Right lung (tissue), 5 donors: ENCODE results near the gene BTLA. TPM values are rescaled to one million over a fixed set of nuclear protein-coding genes. Genes with fewer than 3 reads are reported as not detected.
"Not testable (repeated sequence)": the region's sequence is repeated elsewhere in the genome, so short reads cannot be mapped to it uniquely, and the experiment has no call there.

Experiments
- DNase-seq, 2 donors: peaks; one replicate each; pipeline ENCODE4 v3.0.0-alpha.2; 2013
- polyA plus RNA-seq, 5 donors: library from polyadenylated mRNA; unstranded; fragments of 120-200 nt; gene quantifications; one replicate each; pipeline versions ENCODE4 v1.2.1 to v1.2.3, GENCODE V29; 2013; ENCODE audit warnings: inconsistent platforms in 1 of 5, low replicate concordance in 1 of 5; ENCODE audit not compliant: insufficient read length in 5 of 5, insufficient read depth in 1 of 5

The BTLA gene
- polyA plus RNA-seq, 5 donors, result 0.31 to 0.81 (median 0.45) TPM

DNA sequence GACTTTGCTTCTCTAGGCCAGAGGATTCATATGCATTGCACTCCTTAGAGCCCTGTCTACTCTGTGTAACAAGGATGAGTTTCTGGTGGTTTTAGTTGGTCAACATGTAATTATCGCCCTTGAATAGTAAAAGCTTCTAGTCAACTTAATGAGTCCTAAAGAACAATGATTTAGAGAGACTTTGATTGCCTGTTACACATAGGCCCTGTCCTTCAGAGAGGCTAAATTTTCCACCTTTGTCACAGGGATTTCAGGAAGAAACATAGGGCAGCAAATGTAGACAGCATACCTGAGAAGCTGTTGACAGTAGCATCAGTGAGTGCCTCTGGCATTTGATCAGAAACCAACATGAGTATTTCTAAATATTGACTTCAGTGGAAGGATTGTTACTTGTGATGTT, 7.1 kb downstream of the BTLA start:
- DNase-seq, result no peak

- no peak for DNase-seq
Measured at GRCh38 chr3:112491373-112491772, 7.9 kb downstream of the BTLA start.

DNA sequence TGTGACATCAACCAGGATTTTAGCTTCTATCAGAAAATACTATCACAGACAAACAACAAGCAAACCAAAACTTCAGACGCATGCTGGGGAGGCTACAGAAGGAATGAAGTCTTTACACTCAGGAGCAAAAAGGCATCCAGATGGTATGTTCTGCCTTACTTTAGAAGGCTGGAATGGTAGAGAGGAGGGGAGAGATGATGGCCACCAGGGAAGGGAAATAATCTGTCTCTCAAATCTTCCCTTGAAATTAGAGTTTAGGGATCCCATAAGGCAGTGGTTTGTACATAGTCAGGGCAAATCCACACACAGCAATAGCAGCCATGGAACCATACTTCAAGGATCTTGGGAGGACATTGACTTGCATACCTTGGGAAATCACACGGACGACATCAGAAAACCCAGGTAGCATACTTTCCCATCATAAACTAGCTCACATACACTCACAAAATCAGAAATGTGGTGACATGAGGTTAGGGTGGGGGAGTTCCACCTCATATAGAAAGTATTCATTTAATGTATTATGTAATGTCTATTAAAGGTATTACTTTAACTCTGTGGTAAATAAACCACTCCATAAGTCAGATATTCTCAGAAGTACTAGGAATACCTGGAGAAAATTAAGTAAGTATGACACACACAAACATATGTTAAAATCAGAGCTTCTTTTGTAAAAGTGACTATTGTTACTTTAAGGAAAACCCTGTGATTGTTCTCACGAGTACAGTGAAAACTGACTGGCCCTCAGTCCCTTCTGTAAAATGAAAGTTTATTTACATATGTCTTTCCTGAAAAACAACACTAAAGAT, 9.4 kb downstream of the BTLA start:
- DNase-seq, result no peak

DNA sequence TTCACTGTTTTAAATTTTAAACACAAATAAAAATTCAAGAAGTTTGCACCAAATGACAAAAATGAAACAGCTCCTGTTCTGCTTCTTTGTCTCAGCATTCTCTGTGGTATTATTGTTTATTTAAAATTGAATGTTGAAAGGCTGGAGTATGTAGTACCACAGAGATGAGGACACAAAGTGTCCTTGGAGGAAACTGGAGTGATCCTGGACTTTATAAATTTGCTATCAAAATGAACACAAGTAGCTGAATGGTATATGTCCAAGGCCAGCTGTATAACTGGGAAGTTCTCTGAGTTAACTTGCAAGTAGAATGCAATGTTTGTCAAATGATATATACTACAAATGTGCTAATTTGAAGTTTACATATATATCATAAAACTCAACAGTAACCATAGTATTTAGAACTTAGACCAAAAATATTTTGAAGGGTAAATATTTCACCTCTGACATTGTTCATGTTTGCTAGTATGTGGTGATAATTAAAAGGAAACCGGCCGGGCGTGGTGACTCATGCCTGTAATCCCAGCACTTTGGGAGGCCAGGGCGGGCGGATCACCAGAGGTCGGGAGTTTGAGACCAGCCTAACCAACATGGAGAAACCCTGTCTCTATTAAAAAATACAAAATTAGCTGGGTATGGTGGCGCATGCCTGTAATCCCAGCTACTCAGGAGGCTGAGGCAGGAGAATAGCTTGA, 12.3 kb downstream of the BTLA start:
- no peak for DNase-seq

GRCh38 chr3:112484352-112484751, 14.9 kb downstream of the BTLA start:
- no peak for DNase-seq

DNA sequence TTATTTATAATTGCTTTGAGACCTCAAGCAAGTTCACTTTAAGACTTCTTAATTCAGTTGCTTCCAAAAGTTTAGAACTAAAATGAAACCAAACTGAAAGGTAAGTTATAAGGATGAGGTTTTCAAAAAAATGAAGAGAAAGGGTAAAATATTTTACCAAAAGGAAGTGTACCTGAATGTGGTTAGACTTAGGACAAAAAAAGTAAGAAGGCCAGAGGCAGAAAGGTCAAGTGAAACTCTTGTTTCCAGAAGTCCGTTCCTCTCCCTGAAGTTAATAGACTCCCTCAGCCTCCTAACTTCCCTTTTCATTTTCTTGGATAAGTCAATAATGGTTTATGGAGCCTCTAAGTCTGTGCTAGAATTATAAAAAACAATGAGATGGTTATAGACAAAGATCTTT, 16.6 kb downstream of the BTLA start:
- no peak for DNase-seq

GRCh38 chr3:112481302-112481721, 18.0 kb downstream of the BTLA start:
- no peak for DNase-seq

DNA sequence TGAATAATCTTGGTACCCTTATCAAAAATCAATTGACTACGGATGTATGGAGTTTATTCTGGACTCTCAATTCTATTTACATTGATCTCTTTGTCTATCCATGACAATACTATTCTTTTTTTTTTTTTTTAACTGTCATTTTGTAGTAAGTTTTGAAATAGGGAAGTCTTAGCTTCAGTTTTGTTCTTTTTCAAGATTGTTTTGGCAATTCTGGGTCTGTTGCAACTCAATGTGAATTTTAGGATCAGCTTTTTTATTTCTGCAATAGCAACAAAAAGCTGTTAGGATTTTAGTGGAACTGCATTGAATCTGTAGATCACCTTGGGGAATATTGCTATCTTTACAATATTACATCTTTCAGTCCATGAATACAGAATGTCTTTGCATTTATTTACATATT, 21.4 kb downstream of the BTLA start:
- DNase-seq, result no peak

DNA sequence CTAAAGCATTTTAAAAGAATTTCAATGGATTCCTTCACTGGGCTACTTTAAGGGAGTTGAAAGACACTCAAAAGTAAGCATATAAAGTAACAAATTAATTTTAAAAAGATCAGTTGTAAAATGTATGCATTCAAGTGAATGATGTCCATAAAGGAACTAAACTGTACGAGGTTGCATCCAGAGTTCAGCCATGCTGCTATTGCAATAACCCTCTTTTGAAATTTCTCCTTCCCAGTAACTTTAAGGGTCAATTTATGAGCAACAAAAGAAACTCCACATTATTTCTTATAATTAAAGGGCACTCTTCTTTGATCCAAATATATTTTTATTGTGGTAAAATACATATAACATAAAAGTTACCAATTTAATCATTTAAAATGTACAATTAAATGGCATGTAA, 22.9 kb downstream of the BTLA start:
- no peak for DNase-seq

GRCh38 chr3:112474796-112475195, 24.5 kb downstream of the BTLA start:
- no peak for DNase-seq

DNA sequence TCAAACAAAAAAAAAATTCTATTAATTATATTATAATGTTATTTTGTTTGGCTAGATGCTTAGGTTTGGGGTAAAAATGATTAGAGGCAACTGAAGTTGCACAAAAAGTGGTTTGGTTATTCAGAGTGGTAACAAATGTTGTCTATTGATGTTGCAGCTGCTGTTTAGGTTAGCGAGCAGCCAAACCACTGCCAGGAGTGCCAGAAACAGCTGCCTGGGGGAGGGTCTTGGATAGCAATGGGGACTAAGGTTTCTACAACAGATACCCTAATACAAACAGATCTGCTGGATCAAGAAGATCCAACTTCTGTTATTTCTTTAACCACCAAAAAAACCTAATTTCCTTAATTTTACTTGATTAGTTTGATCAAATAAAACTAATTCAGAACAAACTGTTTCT, 26.6 kb downstream of the BTLA start:
- no peak for DNase-seq

DNA sequence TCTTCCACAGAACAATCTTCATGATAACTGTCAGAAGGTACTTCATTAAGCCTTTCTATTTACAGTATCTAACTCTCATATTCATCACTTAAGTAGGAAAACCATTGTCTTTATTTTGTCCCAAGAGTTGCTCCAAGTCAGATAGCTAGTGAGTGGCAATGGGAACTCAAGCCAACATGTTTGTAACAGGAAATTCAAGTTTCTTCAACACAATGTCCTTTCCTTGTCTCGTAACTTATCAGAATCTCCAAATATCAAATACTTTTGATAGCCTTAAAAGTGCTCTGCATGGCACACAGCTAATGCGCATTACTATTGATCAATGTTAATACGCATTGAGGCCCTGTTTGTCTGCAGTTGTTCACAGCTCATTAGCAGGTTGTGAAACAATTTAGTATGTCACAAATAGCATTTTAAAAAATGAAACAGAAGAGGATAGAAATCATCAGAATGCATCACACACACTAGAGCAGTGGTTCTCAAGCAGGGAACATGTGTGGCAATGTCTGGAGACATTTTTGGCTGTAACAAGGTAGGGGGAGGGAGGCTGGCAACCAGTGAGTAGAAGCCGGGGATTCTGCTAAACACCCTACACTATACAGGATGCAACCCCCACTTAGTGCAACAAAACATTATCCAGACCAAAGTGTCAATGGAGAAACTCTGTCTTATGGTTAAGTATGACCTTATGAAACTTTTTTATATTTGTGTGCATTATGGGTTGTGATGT, 27.5 kb downstream of the BTLA start:
- peak; percentile 15 to 35 for DNase-seq

GRCh38 chr3:112470788-112471187, 28.5 kb downstream of the BTLA start:
- no peak for DNase-seq

DNA sequence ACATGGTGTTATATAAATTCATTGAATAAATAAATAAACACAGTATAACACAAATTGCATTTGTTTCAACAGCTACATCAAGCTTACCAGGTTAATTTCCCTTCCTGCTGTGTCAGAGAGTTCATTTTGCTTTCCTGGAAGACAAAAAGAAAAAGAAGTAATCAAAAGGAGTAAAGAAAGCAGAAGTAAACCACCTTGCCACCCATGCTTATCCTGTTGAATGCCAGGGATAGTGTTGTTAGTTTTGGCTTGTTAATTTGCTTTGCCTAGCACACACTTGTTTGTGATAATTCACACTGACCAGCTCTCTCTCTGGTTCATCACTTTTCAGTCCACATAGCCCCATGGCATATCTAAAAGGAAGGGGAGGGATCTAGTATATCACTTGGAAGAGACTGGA, 29.6 kb downstream of the BTLA start:
- no peak for DNase-seq

DNA sequence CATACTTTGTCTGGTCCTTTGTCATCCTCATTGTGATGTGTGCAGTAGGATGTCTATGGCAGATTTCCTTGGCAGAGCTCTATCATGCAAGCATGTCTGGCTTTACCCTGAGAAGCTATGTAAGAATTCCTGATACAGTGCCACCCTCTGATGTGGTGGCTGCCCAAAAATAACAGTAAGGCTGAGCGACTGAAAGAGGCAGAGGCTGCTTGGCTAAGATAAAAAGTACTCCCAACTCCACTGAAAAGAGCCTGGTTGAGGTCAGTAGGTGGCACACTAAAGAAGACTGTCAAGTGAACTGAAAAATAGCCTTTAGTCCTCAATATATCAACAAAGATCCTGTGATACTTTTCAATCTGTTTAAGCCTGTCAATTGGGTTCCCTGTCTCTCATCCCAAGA, 31.7 kb downstream of the BTLA start:
- DNase-seq, result no peak

DNA sequence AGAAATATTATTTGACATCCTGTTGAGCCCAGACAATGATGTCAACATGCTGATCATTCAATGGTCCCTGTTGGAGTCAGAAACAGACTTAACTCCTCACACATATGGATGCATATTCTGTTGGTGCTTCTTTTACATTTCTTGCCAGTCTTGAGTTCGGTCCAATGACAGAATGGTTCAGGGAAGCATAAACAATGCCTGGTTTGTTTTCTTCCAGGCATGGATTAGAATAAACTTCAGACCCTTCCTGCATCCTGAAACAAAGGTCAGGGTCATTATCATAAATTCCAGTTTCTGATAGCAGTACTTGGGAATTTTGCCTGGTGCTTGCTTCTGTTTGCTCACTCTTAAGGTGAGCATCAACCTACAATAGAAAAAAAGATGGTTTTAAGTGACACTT, 33.3 kb downstream of the BTLA start:
- DNase-seq, result no peak

GRCh38 chr3:112464264-112464663, 35.0 kb downstream of the BTLA start:
- DNase-seq, result no peak

DNA sequence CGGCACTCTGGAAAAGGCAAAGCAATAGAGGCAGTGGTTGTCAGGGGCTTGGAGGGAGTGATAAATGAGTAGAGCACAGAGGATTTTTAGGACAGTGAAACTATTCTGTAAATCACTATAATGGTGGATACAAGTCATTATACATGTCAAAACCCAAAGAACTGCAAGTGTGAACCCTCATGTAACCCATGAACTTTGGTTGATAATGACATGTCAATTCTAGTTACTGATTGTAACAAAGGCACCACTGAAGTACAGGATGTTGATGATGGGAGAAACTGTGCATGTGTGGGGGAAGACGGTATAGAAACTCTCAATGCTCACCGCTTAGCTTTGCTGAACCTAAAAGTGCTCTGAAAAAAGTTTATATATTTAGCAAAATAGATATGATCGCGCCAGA, 36.0 kb downstream of the BTLA start:
- no peak for DNase-seq

DNA sequence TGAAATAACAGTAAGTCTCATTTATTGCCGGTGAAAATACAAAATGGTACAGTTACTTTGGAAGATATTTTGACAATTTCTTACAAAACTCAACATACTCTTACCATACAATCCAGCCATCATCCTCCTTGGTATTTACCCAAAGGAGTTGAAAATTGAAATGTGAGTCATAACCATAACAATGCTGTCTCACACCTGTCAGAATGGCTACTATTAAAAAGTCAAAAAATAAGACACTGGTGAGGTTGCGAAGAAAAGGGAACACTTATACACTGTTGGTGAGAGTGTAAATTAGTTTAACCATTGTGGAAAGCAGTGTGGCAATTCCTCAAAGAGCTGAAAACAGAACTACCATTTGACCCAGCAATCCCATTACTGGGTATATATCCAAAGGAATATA, 37.5 kb downstream of the BTLA start:
- not testable (repeated sequence) for DNase-seq

DNA sequence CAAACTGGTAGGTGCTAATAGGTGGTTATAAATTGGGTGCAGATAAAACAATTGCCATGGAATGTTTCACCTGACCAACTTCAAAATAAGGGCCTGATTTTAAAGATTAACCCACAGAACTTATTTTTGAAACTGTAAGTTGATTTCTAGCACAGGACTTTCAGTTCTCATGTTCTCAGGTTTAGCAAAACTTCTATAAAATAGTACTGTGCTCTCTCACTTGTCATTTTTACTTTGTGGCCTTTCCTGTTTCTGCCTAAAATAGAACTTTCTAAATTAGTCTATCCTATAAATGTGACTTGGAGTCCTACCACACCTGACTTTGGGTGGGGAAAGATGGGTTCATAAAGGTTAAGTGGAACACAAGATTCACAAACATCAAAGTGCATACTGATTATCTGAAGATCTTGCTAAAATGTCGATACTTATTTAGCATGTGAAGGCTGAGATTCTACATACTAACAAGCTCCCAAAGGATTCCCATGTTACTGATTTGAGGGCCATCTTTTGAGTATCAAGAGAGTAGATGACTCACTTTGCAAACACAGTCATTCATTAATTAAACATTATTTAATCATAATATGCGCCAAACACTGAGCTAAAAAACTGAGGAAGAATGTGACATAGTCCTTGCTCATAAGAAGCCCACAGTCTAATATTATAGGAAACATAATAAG, 38.6 kb downstream of the BTLA start:
- no peak for DNase-seq

DNA sequence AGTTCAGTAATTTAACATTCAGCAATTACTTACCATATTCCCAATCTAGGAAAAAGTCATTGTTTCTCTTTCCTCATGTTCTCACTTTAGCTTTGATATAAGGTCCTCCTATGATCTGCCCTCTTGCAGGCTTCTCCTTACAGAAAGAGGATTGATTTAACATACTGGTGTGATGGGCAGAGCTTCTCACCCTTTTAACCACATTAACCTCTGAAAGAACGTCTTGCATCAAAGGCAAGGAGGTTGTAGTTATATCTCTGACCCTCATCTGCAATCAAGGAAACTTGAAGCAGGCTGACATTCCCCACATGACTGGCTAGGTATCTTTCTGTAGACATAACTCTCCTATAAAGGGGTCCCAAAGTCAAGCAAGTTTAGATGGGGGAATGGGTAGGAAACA, 39.5 kb downstream of the BTLA start:
- no peak for DNase-seq

GRCh38 chr3:112456147-112456546, 43.1 kb downstream of the BTLA start:
- no peak for DNase-seq
